AG10803 (cell line): Measurements from ENCODE around the gene MYMX.
"Not testable (repeated sequence)": the region's sequence is repeated elsewhere in the genome, so short reads cannot be mapped to it uniquely, and the experiment has no call there.

Experiments
- DNase-seq: peaks from one replicate; pipeline ENCODE4 v3.0.0; 2010; ENCODE audit warnings: low read depth
- H3K4me3 ChIP-seq: 2 replicates; pipeline ENCODE4 v1.5.1; 2011; ENCODE audit warnings: mild to moderate bottlenecking, low read length, control low read depth
- CTCF ChIP-seq: conservative IDR thresholded peaks from 2 replicates; pipeline ENCODE4 v1.5.1; 2011; ENCODE audit warnings: mild to moderate bottlenecking, low read length, control low read depth, inconsistent platforms

MYMX gene

GRCh38 chr6:44228433-44228832 lies 11.7 kb downstream of the MYMX start:
- no peak for DNase-seq
- no peak for TF ChIP-seq CTCF
- H3K4me3 ChIP-seq: no peak overlapping the region

GRCh38 chr6:44228836-44229235 lies 12.1 kb downstream of the MYMX start:
- TF ChIP-seq CTCF: no peak
- no peak overlapping the region for H3K4me3 ChIP-seq
- DNase-seq: peak; percentile 51

DNA sequence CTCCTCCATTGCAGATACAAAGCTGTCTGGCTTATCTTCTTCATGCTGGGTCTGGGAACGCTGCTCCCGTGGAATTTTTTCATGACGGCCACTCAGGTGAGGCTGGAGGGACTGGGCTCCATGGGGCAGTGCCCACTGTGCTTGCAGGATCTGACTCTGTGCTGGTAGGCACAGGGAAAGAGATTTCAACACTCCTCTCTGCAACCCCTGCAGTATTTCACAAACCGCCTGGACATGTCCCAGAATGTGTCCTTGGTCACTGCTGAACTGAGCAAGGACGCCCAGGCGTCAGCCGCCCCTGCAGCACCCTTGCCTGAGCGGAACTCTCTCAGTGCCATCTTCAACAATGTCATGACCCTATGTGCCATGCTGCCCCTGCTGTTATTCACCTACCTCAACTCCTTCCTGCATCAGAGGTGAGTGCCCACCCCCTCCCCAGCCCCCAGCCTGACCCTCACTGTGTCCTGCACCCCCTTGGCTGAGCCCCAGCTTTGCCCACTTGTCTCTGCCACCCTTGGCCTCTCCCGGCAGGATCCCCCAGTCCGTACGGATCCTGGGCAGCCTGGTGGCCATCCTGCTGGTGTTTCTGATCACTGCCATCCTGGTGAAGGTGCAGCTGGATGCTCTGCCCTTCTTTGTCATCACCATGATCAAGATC lies 12.8 kb downstream of the MYMX start:
- DNase-seq: no peak
- TF ChIP-seq CTCF: no peak
- H3K4me3 ChIP-seq: no peak overlapping the region

DNA sequence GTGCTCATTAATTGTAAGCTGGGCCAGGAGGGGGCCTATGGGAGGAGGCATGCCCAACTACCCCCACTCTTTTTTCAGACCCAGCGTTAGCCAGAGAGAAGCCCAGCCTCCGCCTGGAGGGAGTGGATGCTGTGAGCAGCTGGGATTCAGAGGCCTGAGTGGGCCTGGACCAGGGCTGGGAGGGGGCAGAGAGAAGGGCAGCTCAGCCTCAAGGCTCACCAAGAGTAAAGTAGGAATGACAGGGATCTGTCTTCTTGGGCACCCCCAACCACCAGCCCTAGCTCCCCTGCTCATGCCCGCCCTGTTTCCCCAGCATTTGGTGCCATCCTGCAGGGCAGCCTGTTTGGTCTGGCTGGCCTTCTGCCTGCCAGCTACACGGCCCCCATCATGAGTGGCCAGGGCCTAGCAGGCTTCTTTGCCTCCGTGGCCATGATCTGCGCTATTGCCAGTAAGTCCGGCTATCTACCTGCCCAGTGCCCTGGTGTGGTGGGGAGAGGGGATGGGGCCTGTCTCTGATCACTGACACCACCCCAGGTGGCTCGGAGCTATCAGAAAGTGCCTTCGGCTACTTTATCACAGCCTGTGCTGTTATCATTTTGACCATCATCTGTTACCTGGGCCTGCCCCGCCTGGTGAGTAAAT lies 13.4 kb downstream of the MYMX start:
- no peak for TF ChIP-seq CTCF
- no peak for DNase-seq
- no peak overlapping the region for H3K4me3 ChIP-seq

- not testable (repeated sequence) for DNase-seq, H3K4me3 ChIP-seq
These were observed 14.7 kb downstream of the MYMX start for GRCh38 chr6:44231426-44231825.

DNA sequence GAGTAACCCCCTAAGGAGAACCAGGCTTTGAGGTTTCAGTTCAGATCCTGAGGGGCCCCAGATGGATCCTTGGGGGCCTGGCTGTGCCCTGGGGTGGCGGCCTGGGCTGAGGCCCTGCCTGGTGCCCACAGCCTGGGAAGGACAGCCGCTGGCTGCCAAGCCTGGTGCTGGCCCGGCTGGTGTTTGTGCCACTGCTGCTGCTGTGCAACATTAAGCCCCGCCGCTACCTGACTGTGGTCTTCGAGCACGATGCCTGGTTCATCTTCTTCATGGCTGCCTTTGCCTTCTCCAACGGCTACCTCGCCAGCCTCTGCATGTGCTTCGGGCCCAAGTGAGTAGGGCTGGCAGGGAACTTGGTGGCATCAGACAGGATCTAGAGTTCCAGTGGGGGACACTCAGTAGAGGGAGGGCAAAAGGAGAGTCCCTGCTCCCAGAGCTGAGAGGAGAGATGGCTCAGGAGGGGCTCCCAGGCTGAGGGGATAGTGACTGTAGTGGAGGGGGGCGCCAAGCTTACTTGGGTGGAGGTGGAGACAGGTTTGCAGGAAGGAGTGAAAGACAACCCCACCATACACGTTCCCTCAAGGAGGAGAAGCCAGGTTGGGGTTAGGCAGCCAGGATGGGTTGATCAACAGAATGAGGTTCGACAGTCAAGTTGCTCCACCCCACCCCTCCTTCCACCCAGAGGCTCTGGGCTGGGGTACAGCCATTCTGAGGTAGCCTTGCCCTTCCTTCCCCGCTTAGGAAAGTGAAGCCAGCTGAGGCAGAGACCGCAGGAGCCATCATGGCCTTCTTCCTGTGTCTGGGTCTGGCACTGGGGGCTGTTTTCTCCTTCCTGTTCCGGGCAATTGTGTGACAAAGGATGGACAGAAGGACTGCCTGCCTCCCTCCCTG lies 16.2 kb downstream of the MYMX start:
- DNase-seq: no peak
- H3K4me3 ChIP-seq: no peak overlapping the region
- TF ChIP-seq CTCF: no peak

DNA sequence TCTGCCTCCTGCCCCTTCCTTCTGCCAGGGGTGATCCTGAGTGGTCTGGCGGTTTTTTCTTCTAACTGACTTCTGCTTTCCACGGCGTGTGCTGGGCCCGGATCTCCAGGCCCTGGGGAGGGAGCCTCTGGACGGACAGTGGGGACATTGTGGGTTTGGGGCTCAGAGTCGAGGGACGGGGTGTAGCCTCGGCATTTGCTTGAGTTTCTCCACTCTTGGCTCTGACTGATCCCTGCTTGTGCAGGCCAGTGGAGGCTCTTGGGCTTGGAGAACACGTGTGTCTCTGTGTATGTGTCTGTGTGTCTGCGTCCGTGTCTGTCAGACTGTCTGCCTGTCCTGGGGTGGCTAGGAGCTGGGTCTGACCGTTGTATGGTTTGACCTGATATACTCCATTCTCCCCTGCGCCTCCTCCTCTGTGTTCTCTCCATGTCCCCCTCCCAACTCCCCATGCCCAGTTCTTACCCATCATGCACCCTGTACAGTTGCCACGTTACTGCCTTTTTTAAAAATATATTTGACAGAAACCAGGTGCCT lies 16.9 kb downstream of the MYMX start:
- no peak for DNase-seq
- H3K4me3 ChIP-seq: no peak overlapping the region
- TF ChIP-seq CTCF: no peak
